ENCODE measurements around the gene ATP9B.
A peak's percentile ranks its signal among the peaks of the same experiment; 100 is the strongest.

ATP9B gene

GRCh38 chr18:79405019-79405780, 336.0 kb downstream of the ATP9B start:
- peak in 1 of 4 experiments; percentile 77 for DNase-seq (ENCODE audit: low read depth in 4 of 4, low spot score in 1 of 4)

DNA sequence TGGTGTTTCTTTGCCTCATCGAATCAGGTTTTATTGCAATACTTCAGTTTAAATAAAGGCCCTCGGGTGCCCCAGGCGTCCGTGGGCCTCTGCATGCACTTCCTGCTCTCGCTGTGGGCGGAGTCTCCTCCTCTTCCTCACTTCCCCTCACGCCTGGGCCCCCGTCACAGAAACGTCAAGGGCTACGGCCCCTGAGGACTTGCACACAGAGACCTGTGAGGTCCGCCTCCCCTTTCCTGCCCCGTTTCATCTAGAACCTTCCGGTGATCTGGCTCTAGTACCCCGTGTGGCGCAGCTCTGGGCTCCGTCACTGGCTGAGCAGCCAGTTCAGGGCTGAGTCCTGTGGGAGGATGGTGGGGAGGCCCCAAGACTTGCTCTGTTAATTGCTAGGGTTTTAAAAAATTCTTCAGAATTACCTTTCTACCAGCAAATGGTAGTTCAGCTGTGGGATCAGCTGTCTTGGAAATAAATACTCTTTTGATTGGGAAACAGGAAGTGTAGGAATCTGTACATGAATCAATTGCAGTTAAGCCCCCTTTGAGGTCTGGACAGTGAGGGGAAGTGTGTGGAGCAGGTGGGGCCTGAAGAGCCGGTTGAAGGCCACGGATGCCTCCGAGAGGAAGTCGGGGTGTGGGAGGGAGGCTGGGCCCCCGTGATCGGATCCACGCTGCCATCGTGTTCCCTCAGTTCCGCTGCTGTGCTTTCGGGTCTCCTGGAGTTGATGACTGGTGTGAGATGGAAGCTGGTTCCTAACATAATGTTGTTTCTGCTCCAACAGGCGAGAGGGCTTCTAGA, 336.8 kb downstream of the ATP9B start:
- peak in 3 of 4 experiments; percentile 45 to 80 (median 65) for DNase-seq (ENCODE audit: low read depth in 4 of 4, low spot score in 1 of 4)

DNA sequence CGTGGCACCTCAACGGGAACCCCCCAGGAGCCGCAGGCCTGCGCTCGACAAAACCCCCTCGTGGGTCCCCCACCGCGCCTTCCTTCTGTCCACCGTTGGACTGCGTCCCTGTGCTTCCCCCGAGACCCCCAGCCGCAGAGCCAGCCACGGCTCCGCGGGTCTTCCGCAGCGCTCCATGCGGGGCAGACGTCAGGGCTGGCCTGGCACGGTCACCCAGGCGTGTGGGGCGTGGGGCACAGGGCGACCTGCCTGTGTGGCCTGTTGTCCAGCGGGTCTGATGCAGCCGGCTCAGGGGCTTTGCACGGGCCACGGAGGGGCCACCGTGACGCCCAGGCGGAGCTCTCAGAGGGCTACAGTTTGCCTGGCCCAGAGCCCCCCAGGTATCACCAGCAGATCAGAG, 337.5 kb downstream of the ATP9B start:
- no peak for DNase-seq (ENCODE audit: low read depth in 4 of 4, low spot score in 1 of 4)

- no peak for DNase-seq (ENCODE audit: low read depth in 4 of 4, low spot score in 1 of 4)
These were observed 340.1 kb downstream of the ATP9B start for GRCh38 chr18:79409313-79409712.

DNA sequence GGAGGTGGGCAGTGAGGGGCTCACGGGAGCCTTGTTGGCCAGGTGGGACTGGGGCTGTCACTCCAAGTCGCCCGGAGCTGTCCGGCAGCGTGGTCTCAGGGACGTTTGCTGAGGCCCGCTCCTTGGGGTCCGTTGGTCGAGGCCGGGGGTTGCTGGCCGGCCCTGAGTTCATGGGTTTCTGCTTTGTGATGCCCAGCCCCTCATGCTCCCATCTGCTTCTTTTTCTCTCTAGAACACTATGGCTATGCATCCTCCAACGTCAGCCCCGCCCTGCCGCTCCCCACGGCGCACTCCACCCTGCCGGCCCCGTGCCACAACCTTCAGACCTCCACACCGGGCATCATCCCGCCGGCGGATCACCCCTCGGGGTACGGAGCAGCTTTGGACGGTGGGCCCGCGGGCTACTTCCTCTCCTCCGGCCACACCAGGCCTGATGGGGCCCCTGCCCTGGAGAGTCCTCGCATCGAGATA, 341.0 kb downstream of the ATP9B start:
- no peak for DNase-seq (ENCODE audit: low read depth in 4 of 4, low spot score in 1 of 4)

GRCh38 chr18:79410731-79411613, 341.8 kb downstream of the ATP9B start:
- no peak for DNase-seq (ENCODE audit: low read depth in 4 of 4, low spot score in 1 of 4)

DNA sequence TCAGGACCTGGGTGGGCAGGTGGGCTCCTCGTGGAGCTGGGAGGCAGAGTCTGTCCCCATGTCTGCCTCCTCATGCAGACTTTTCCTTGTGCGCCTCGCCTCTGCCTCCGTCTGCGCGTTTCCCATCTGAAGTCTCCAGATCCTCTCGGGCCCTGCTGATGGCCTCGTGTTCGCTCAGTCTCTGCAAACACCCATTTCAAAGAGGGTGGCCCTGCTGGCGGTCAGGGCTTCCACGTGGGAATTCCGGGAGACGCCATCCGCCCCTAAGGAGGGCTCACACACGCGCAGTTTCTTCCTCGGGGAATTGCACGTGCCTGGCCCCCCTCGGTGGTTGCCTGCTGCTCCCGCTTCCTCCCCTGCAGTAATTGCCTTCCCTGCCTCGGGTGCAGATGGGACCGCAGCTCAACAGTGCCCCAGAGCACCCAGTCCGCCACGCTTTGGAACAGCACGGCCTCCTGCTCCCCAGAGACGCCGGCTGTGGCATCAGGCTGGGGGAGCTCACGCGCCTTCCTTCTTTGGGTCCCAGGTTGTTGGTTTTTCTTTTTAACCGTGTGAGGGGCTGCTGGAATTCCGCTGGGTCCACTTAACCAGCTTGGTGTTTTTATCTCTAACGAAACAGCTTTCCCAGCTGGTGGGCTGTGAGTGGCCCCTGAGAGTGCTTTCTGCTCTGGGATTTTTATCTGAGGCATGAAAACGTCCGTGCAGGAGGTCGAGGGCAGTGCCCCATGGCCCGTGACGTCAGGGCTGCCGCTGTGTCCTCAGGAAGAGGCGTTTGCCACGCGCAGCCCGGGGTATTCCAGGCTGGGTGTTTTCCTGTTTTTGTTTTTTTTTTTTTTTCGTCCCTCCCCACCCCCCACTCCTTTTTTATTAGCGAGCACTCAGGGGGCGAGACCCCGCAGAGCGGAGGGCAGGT, 342.7 kb downstream of the ATP9B start:
- DNase-seq (ENCODE audit: low read depth in 4 of 4, low spot score in 1 of 4), result no peak

DNA sequence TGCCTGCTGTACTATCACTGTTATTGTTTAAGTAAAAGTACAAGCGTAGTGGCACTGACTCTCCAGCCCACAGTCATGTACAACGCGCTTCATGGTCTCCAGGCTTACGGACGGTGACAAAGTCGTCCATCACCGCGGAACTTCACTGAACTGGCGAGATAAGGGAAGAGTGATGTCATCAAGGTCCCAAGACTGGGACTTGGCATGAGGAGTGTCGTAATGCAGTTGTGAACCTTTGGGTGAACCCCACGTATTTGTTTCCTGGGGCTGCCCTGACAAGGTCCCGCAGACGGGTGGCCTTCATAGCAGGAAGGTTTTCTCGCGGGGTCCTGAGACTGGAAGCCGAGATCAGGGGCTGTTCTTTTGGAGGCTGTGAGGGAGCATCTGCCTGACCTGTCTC, 343.8 kb downstream of the ATP9B start:
- DNase-seq (ENCODE audit: low read depth in 4 of 4, low spot score in 1 of 4), result no peak

- DNase-seq (ENCODE audit: low read depth in 4 of 4, low spot score in 1 of 4), result no peak
These were observed 344.2 kb downstream of the ATP9B start for GRCh38 chr18:79413426-79413825.

DNA sequence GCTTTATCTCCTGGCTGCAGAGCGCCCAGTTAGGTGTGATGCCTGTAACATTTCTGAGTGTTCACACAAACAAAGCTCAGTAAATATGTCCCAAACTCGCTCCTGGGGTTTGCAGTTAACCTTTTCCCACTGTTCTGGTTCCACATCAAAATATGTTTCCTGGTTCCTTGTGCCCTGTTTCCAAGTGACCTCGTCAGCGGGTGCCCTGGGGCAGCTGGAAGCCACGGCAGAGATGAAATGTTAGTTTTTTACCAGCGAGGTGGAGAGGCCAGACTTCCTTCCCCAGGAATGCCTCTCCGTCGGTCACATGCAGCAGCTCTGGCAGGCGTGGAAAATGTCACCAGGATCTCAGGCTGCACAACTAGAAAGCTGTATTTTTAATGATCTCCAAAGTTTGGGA, 344.7 kb downstream of the ATP9B start:
- no peak for DNase-seq (ENCODE audit: low read depth in 4 of 4, low spot score in 1 of 4)

DNA sequence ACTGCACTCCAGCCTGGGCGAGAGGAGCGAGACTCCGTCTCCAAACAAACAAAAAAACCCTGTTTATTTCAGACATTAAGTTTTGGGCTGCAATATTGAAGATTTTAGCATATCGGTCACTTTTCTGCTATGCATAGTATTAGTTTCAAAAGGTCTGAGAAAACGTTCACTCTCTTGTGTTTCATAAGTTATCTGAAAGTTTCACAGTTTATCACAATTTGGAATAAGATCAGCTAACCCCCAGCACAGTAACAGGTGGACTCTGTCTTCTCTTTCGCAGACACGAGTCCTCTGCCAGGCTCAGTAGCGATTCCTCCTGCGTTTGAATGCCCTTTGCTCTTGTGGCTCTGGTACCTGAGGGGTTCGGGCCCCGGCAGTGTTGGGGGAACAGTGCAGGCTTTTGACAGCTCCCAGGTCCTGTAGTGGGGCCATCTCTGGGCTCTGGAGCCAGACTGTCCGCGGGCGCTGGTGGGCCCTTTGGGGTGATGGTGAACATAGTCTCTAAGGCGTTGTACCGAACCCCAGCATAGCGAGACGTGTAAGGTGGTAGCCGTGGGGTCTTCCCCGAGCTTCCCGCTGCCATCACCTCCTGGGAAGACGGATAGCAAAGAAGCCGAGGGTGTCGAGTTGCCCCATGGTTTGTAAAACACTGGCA, 347.0 kb downstream of the ATP9B start:
- DNase-seq (ENCODE audit: low read depth in 4 of 4, low spot score in 1 of 4), result no peak

DNA sequence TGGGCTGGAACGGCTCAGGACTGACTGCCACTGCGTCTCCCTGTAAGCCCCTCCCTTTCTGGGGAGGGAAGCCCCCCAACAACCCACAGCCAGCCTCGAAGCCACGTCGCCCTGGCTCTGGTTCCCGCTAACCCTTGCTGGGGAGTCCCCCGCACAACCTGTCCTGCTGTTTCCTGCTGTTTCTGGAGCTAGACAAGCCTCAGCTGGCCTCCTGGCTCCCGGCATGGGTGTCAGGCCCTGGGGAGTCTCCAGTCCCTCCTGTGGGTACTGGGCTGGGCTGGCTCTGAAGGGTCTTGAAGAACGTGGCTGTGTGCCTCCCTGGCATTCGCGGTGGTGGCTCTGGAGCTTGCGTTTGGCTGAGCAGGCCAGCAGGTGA, 347.5 kb downstream of the ATP9B start:
- DNase-seq (ENCODE audit: low read depth in 4 of 4, low spot score in 1 of 4), result no peak

- DNase-seq (ENCODE audit: low read depth in 4 of 4, low spot score in 1 of 4), result no peak
These were observed 349.0 kb downstream of the ATP9B start for GRCh38 chr18:79418236-79418635.

DNA sequence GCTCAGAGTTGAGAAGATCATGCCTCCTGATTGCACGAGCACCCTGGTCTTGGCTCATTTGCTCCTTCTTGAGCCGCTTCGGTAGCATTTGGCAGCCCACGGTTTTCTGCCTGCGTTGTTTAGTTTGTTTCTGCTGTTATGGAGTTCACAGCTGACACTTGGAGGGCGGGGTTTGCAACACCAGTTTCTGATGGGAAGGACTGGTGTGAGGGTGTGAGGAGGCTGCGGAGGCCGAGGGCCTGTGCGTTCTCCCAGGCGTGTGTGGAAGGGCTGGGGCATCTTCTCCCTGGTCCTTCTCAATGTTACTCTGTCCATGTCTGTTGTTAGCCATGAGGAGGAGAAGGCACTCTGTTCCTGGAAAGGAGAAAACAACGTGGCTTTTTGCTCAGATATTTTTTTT, 349.4 kb downstream of the ATP9B start:
- no peak for DNase-seq (ENCODE audit: low read depth in 4 of 4, low spot score in 1 of 4)

DNA sequence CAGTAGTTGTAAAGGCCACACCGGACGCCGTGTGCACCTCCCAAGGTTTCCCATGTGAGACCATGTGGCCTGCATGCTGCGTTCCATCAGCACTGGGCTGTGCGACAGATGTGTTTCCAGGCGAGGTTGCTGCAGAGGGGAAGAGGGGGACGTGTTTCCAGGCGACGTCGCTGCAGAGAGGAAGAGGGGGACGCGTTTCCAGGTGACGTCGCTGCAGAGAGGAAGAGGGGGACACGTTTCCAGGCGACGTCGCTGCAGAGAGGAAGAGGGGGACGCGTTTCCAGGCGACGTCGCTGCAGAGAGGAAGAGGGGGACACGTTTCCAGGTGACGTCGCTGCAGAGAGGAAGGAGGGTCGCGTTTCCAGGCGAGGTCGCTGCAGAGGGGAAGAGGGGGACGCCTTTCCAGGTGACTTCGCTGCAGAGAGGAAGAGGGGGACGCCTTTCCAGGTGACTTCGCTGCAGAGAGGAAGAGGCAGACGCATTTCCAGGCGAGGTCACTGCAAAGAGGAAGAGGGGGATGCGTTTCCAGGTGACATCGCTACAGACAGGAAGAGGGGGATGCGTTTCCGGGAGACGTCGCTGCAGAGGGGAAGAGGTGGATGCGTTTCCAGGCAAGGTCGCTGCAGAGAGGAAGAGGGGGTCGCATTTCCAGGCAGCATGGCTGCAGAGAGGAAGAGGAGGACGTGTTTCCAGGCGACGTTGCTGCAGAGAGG, 351.0 kb downstream of the ATP9B start:
- DNase-seq (ENCODE audit: low read depth in 4 of 4, low spot score in 1 of 4), result no peak

- DNase-seq (ENCODE audit: low read depth in 4 of 4, low spot score in 1 of 4), result no peak
These were observed 352.2 kb downstream of the ATP9B start for GRCh38 chr18:79421275-79421857.

DNA sequence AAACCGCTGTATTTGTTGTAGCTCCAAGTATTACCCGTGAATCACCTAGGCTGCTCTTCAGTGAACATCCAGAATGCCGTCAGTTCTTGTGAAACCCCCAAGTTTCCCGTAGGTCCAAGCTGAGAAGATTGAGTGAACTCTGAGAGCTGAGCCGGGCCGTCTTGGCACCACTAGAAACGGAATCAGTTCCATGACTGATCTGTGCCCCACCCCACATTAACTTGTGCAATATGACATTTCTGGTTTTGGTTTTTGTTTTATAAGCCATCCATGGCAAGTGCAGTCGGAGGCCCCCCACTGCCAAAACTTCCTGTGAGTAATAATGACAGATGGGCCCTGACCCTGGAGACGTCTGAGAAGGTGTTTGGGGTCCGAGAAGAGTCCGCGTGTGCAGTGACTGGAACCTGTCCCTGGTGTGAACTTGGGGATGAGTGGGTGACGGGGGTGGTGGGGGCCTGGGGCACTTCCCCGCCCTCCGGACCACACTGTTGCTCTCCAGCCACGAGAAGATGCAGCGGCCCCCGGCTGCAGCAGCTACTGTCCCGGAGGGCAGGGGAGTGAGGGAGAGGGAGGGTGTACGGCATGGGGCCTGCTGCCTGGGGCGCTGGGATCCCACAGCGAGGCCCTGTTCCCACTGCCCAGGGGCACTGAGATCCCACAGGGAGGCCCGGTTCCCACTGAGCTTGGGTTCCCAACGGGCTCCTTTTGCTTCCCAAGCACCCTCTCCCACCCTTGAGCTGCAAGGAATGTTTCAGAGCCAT, 353.0 kb downstream of the ATP9B start:
- no peak for DNase-seq (ENCODE audit: low read depth in 4 of 4, low spot score in 1 of 4)

DNA sequence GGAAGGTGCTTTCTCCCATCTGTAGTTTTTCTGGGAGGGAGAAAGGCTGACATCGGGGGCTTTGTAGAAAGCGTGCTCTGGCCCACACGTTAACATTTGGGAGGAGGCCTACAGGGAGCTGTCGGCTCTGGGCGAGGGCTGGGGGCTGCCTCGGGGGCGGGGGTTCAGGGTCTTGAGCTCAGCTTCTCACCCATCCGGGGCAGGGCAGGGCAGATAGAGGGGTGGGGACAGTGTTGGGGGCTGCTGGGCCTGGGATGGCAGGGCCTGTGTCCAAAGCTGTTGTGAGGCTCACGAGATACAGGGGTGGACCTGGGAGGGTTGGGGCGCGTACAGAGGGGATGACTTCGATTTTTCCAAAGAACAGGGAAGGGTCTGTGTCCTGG, 353.6 kb downstream of the ATP9B start:
- no peak for DNase-seq (ENCODE audit: low read depth in 4 of 4, low spot score in 1 of 4)

Measured in stimulated activated CD4-positive, alpha-beta T cell treated with anti-CD3 and anti-CD28 coated beads, Interleukin-1b, Interleukin-23, amount 100 ng/mL, for 24 hours (primary cell).